ENCODE results near the gene PBXIP1. TPM values are rescaled to one million over a fixed set of nuclear protein-coding genes. Genes with fewer than 3 reads are reported as not detected.

The PBXIP1 gene
- total and polyA plus RNA-seq, 10 of the 15 experiments (the other 5 are each of a cell fraction or from before 2014, with no cell fraction given): 0.63 to 25.6 (median 15.4) TPM

DNA sequence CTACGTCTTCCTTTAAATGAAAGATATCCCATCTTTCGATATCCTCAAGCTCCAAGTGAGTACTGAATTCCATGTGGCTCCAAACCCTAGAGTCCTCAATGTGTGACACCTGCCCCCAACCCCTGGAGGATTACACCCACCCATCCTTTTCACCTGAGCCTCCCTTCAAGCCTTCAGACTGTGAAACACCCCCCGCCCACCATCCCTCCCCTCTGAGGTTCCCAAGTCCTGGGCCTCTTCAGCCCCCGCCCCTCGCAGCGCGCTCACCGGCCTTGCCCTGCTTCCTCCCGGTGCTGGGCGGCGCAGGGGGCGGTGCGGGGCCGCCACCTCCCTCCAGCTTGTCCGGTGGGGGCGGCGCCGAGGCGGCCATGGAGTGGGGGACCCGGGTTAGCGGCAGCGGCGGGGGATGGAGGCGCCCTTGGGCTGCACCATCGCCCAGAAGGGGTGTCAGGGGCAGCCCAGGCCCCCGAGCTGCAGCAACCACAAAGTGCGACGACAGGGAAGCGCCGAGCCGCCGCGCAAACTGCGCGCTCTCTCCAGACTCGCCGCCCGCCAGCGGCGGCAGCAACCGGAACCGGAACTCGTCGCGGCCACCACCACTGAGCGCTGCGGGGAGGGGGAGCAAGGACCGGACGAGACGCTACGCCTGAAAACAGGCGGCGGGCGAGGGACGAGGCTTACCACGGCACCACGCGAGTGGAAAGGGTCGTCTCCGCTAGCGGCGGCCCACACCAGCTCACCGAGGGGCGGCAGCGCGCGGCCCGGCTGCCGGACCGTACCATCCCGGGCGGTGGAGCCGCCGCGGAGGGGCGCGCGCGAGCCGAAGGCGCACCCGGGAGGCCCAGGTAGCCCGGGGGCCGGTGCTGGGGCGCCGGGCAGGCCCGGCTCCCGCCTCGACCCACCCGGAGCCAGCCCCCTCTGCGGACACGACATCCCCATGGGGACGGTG, 5.6 kb upstream of the PBXIP1 start, which contains the start of gene PYGO2:
Gene PYGO2, minus strand, starts transcription at position 576 of the 949 bp plus-strand sequence. Its CDS starts 206 bp downstream, at position 370.
- FAIRE-seq: peak; percentile 54
- no peaks in the 10 kb centered on the region for H4K20me1 ChIP-seq (ENCODE audit: control insufficient read depth, insufficient read depth)
- TF ChIP-seq MYC (IDR thresholded peaks at IDR 0.05; ENCODE audit: insufficient read depth, insufficient read length, insufficient replicate concordance, low read length, severe bottlenecking) (no peak), ESRRA (IDR thresholded peaks at IDR 0.05; ENCODE audit: low read length) (no peak), DPF2 (IDR thresholded peaks at IDR 0.05) (peak; percentile 89), NFYB (IDR thresholded peaks at IDR 0.05; ENCODE audit: insufficient read depth, low read depth, low read length) (no peak), WRNIP1 (IDR thresholded peaks at IDR 0.05; ENCODE audit: borderline replicate concordance, low read depth, low read length) (no peak), NR2C2 (IDR thresholded peaks at IDR 0.05; ENCODE audit: borderline replicate concordance, control insufficient read depth, insufficient read length, low read depth) (no peak), HDGF (IDR thresholded peaks at IDR 0.05) (0 out of 2 replicates have a peak, but pooled peaks have one; percentile 18), HDAC6 (IDR thresholded peaks at IDR 0.05; ENCODE audit: unreplicated experiment) (no peak), JUND (IDR thresholded peaks at IDR 0.05; ENCODE audit: low read depth, low read length) (peak; percentile 96), ZBED1 (IDR thresholded peaks at IDR 0.05; ENCODE audit: borderline replicate concordance) (no peak)
- TF ChIP-seq, protein P1, sequence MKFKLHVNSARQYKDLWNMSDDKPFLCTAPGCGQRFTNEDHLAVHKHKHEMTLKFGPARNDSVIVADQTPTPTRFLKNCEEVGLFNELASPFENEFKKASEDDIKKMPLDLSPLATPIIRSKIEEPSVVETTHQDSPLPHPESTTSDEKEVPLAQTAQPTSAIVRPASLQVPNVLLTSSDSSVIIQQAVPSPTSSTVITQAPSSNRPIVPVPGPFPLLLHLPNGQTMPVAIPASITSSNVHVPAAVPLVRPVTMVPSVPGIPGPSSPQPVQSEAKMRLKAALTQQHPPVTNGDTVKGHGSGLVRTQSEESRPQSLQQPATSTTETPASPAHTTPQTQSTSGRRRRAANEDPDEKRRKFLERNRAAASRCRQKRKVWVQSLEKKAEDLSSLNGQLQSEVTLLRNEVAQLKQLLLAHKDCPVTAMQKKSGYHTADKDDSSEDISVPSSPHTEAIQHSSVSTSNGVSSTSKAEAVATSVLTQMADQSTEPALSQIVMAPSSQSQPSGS (IDR thresholded peaks at IDR 0.05; ENCODE audit: low read length): no peak
- TF ChIP-seq, protein P2, sequence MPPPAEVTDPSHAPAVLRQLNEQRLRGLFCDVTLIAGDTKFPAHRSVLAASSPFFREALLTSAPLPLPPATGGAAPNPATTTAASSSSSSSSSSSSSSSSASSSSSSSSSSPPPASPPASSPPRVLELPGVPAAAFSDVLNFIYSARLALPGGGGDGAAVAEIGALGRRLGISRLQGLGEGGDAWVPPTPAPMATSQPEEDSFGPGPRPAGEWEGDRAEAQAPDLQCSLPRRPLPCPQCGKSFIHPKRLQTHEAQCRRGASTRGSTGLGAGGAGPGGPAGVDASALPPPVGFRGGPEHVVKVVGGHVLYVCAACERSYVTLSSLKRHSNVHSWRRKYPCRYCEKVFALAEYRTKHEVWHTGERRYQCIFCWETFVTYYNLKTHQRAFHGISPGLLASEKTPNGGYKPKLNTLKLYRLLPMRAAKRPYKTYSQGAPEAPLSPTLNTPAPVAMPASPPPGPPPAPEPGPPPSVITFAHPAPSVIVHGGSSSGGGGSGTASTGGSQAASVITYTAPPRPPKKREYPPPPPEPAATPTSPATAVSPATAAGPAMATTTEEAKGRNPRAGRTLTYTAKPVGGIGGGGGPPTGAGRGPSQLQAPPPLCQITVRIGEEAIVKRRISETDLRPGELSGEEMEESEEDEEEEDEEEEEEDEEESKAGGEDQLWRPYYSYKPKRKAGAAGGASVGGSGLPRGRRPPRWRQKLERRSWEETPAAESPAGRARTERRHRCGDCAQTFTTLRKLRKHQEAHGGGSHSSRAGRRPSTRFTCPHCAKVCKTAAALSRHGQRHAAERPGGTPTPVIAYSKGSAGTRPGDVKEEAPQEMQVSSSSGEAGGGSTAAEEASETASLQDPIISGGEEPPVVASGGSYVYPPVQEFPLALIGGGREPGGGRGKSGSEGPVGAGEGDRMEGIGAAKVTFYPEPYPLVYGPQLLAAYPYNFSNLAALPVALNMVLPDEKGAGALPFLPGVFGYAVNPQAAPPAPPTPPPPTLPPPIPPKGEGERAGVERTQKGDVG (CRISPR knock-in tag; IDR thresholded peaks at IDR 0.05): no peak
- TF ChIP-seq, protein P3, sequence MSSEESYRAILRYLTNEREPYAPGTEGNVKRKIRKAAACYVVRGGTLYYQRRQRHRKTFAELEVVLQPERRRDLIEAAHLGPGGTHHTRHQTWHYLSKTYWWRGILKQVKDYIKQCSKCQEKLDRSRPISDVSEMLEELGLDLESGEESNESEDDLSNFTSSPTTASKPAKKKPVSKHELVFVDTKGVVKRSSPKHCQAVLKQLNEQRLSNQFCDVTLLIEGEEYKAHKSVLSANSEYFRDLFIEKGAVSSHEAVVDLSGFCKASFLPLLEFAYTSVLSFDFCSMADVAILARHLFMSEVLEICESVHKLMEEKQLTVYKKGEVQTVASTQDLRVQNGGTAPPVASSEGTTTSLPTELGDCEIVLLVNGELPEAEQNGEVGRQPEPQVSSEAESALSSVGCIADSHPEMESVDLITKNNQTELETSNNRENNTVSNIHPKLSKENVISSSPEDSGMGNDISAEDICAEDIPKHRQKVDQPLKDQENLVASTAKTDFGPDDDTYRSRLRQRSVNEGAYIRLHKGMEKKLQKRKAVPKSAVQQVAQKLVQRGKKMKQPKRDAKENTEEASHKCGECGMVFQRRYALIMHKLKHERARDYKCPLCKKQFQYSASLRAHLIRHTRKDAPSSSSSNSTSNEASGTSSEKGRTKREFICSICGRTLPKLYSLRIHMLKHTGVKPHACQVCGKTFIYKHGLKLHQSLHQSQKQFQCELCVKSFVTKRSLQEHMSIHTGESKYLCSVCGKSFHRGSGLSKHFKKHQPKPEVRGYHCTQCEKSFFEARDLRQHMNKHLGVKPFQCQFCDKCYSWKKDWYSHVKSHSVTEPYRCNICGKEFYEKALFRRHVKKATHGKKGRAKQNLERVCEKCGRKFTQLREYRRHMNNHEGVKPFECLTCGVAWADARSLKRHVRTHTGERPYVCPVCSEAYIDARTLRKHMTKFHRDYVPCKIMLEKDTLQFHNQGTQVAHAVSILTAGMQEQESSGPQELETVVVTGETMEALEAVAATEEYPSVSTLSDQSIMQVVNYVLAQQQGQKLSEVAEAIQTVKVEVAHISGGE (CRISPR knock-in tag; IDR thresholded peaks at IDR 0.05): peak; percentile 42; the same call in 1 of the 2 replicates

More for the DNA sequence above, 5.6 kb upstream of the PBXIP1 start, which contains the start of gene PYGO2:
- Histone ChIP-seq H3K4me1 (ENCODE audit: control insufficient read depth, insufficient read depth, low read length) (peaks cover 9% of the 10 kb centered on the region), H3K27me3 (replicated peaks in 1 of 2; ENCODE audit: control insufficient read depth in 2 of 2, insufficient read depth in 2 of 2, low read length in 1 of 2) (no peaks in the 10 kb centered on the region), H3K36me3 (ENCODE audit: control insufficient read depth in 2 of 2, insufficient read depth in 2 of 2, low read length in 1 of 2) (peaks cover 9 to 12% of the 10 kb centered on the region in 2 experiments; a peak in 3 of 4 replicates), H3K27ac (ENCODE audit: control insufficient read depth, insufficient read depth) (peak within 1 kb of the TSS; percentile 97), H3K9ac (ENCODE audit: control insufficient read depth, insufficient read depth, low read length) (peak within 1 kb of the TSS; percentile 81), H3K4me3 (peak within 1 kb of the TSS; percentile 88), H3K9me3 (replicated peaks; ENCODE audit: control insufficient read depth, insufficient read depth, low read length) (no peaks in the 10 kb centered on the region), H3K79me2 (ENCODE audit: control insufficient read depth, insufficient read depth, low read length) (peaks cover 31% of the 10 kb centered on the region), H3K4me2 (ENCODE audit: control insufficient read depth, insufficient read depth) (peak within 1 kb of the TSS; percentile 86), H2AFZ (ENCODE audit: control insufficient read depth, low read depth, low read length) (peak within 1 kb of the TSS; percentile 73)
- in situ Hi-C loops (cut with MboI): no loop called here
- DNase-seq (ENCODE audit: low read depth, low spot score) (no peak), ATAC-seq (peak; percentile 94)
- POLR2A ChIA-PET: interaction anchor here (0.5 to 12.3 kb wide), 12 partner anchors 10 to 268 kb away, joined by 3 to 140 read pairs (median 6); partner anchors contain the start of genes CKS1B, PMVK and SHC1
- intact Hi-C loops (cut with micrococcal nuclease; ENCODE audit: unreplicated experiment): loop anchor here (2.0 to 5.0 kb wide), 2 partner anchors 25 to 41 kb away; partner anchors contain the start of genes PMVK and ZBTB7B
- no TSS peak for BruUV-seq (replicated peaks)
- RAD21 ChIA-PET (ENCODE audit: unreplicated experiment): interaction anchor here (0.6 to 2.4 kb wide), 7 partner anchors 9 to 90 kb away, joined by 3 to 15 read pairs (median 5); partner anchors contain the start of genes ADAM15, PMVK and SHC1
- CTCF ChIA-PET: interaction anchor here (0.6 to 2.7 kb wide), 18 partner anchors 9 to 938 kb away, joined by 3 to 20 read pairs (median 5); partner anchors contain the start of genes ADAM15, PMVK and SHC1
- WGBS (ENCODE audit: insufficient coverage, insufficient replicate concordance, low lambda C conversion rate, missing lambda C conversion rate): 1% methylated on average over 66 of the region's 93 CpGs
- SMC1A ChIA-PET (ENCODE audit: uncharacterized antibody, unreplicated experiment): interaction anchor here (0.8 to 3.1 kb wide), 12 partner anchors 8 to 61 kb away, joined by 3 to 14 read pairs (median 4); partner anchors contain the start of genes CKS1B, FLAD1 and SHC1
